GM12878 (cell line): Measurements from ENCODE around the gene FZR1. TPM values are rescaled to one million over a fixed set of nuclear protein-coding genes. Genes with fewer than 3 reads are reported as not detected.

Source experiments
- ATAC-seq: fragments of 200-7000 bp; cut with Tn5 transposase; 3 replicates; pipeline ENCODE4 v1.9.1; 2020; ENCODE audit warnings: mild to moderate bottlenecking, moderate library complexity
- BruUV-seq: library from RNA; stranded (reverse); fragments of 400-500 nt; replicated peaks from 2 replicates; lab custom pipeline; 2021; lab: Mats Ljungman, UMichigan
- CTCF ChIA-PET: fragments of 300-600 bp; sonication (Branson Sonifier 250); formaldehyde crosslinking; extraction: SDS; loops from one replicate; lab custom pipeline; 2021; ENCODE audit warnings: inconsistent platforms; lab: Yijun Ruan, JAX
- POLR2A ChIA-PET: fragments of 350-600 bp; formaldehyde crosslinking; extraction: SDS; loops from one replicate; lab custom pipeline; 2021; ENCODE audit warnings: inconsistent platforms; lab: Charles Lee
- RAD21 ChIA-PET: fragments of 300-600 bp; sonication (Branson Sonifier 250); formaldehyde crosslinking; loops from one replicate; lab custom pipeline; 2023; ENCODE audit warnings: antibody characterized with exemption; ENCODE audit not compliant: unreplicated experiment; lab: Charles Lee
- SMC1A ChIA-PET: fragments of 300-600 bp; sonication (Branson Sonifier 250); formaldehyde crosslinking; loops from one replicate; lab custom pipeline; 2023; ENCODE audit not compliant: unreplicated experiment, uncharacterized antibody; lab: Charles Lee
- DNase-seq: peaks from one replicate; pipeline ENCODE4 v3.0.0-alpha.2; 2011; ENCODE audit warnings: low read depth, low spot score
- FAIRE-seq: peaks from 3 replicates; lab custom pipeline; 2011; peaks lifted over from hg19 to GRCh38; lab: Jason Lieb, UNC
- H2AFZ ChIP-seq: 2 replicates; pipeline ENCODE4 v1.6.0; 2011; ENCODE audit warnings: low read depth, low read length, control low read depth; ENCODE audit not compliant: control insufficient read depth
- H3K27ac ChIP-seq: 2 replicates; pipeline ENCODE4 v1.5.1; 2011; ENCODE audit warnings: control low read depth; ENCODE audit not compliant: control insufficient read depth, insufficient read depth
- H3K27me3 ChIP-seq, 2 experiments: replicated peaks in 1 of 2; 2 replicates each; pipeline versions ENCODE4 v1.6.0 to v1.6.1; 2011; ENCODE audit warnings: low read length in 1 of 2; ENCODE audit not compliant: control insufficient read depth in 2 of 2, insufficient read depth in 2 of 2
- H3K36me3 ChIP-seq, 2 experiments: 2 replicates each; pipeline ENCODE4 v1.5.1; 2011; ENCODE audit warnings: low read length in 1 of 2; ENCODE audit not compliant: control insufficient read depth in 2 of 2, insufficient read depth in 2 of 2
- H3K4me1 ChIP-seq: 2 replicates; pipeline ENCODE4 v1.6.1; 2011; ENCODE audit warnings: mild to moderate bottlenecking, low read length, moderate library complexity, mixed read lengths; ENCODE audit not compliant: control insufficient read depth, insufficient read depth
- H3K4me2 ChIP-seq: 2 replicates; pipeline ENCODE4 v1.6.0; 2011; ENCODE audit warnings: control low read depth; ENCODE audit not compliant: control insufficient read depth, insufficient read depth
- H3K4me3 ChIP-seq: fragments of 200-600 bp; sonication (generic); 2 replicates; pipeline ENCODE4 v1.5.1; 2016
- H3K79me2 ChIP-seq: 2 replicates; pipeline ENCODE4 v1.6.0; 2011; ENCODE audit warnings: low read length; ENCODE audit not compliant: control insufficient read depth, insufficient read depth
- H3K9ac ChIP-seq: 2 replicates; pipeline ENCODE4 v1.8.0; 2011; ENCODE audit warnings: low read length, control low read depth, mixed read lengths; ENCODE audit not compliant: control insufficient read depth, insufficient read depth
- H3K9me3 ChIP-seq: replicated peaks from 3 replicates; pipeline ENCODE4 v1.5.1; 2011; ENCODE audit warnings: mild to moderate bottlenecking, low read length; ENCODE audit not compliant: control insufficient read depth, insufficient read depth
- H4K20me1 ChIP-seq: 2 replicates; pipeline ENCODE4 v1.6.0; 2011; ENCODE audit not compliant: control insufficient read depth, insufficient read depth
- BMI1 ChIP-seq: fragments of 450-650 bp; IDR thresholded peaks from 2 replicates; pipeline ENCODE4 v1.6.1; 2016; ENCODE audit warnings: mild to moderate bottlenecking, moderate library complexity, borderline replicate concordance
- EGR1 ChIP-seq, 2 experiments: IDR thresholded peaks; 1 replicate in 1 of 2; 2 replicates in 1 of 2; pipeline ENCODE4 v1.6.1; 2011 to 2012; ENCODE audit warnings: low read depth in 2 of 2, low read length in 2 of 2, borderline replicate concordance in 1 of 2, mild to moderate bottlenecking in 1 of 2, moderate library complexity in 1 of 2
- JUND ChIP-seq: IDR thresholded peaks from 2 replicates; pipeline ENCODE4 v1.6.1; 2012; ENCODE audit warnings: low read depth, mild to moderate bottlenecking, low read length, improper control_type of control experiment, moderate library complexity
- MYC ChIP-seq: IDR thresholded peaks from 2 replicates; pipeline ENCODE4 v1.6.1; 2011; ENCODE audit warnings: mild to moderate bottlenecking, low read length, moderate library complexity, inconsistent platforms; ENCODE audit not compliant: insufficient read depth, insufficient replicate concordance, insufficient read length, severe bottlenecking
- NFYA ChIP-seq: IDR thresholded peaks from 2 replicates; pipeline ENCODE4 v1.6.1; 2011; ENCODE audit warnings: low read depth, mild to moderate bottlenecking, low read length, improper control_type of control experiment, borderline replicate concordance
- POU2F2 ChIP-seq: IDR thresholded peaks from 3 replicates; pipeline ENCODE4 v1.6.1; 2011; ENCODE audit warnings: low read depth, mild to moderate bottlenecking, low read length, borderline replicate concordance
- RAD21 ChIP-seq: IDR thresholded peaks from 2 replicates; pipeline ENCODE4 v1.6.1; 2011; ENCODE audit warnings: mild to moderate bottlenecking, low read depth, low read length, moderate library complexity; ENCODE audit not compliant: insufficient read depth
- SMAD5 ChIP-seq: IDR thresholded peaks from 2 replicates; pipeline ENCODE4 v1.6.1; 2016; ENCODE audit warnings: antibody characterized with exemption, low read depth
- SP1 ChIP-seq: IDR thresholded peaks from one replicate; pipeline ENCODE4 v1.6.1; 2011; ENCODE audit warnings: low read depth, low read length
- SRF ChIP-seq, 2 experiments: IDR thresholded peaks; 2 replicates each; pipeline ENCODE4 v1.6.1; 2011; ENCODE audit warnings: low read depth in 2 of 2, low read length in 2 of 2, mild to moderate bottlenecking in 1 of 2, moderate library complexity in 1 of 2
- ZNF622 ChIP-seq: fragments of 450-650 bp; IDR thresholded peaks from 2 replicates; pipeline ENCODE4 v1.6.1; 2017; ENCODE audit warnings: mild to moderate bottlenecking, inconsistent platforms
- WGBS: methylation state at CpG from one replicate; pipeline ENCODE4 v1.1.6; 2016; ENCODE audit warnings: low lambda C conversion rate; ENCODE audit not compliant: insufficient replicate concordance, insufficient coverage; ENCODE audit errors: missing lambda C conversion rate; 5-methylcytosine and 5-hydroxymethylcytosine counted together
- in situ Hi-C: fragments of 300-500 bp; cut with MboI; formaldehyde crosslinking; loops from 9 replicates; pipeline ENCODE4 v1.14.3; 2018; ENCODE audit warnings: mixed read lengths
- intact Hi-C: fragments of 100-400 bp; cut with micrococcal nuclease; formaldehyde crosslinking; loops from one replicate; pipeline ENCODE4 v1.14.2; 2022; ENCODE audit not compliant: unreplicated experiment
- polyA plus RNA-seq, 11 experiments: library from polyadenylated mRNA; depleted of rRNA in 4 of 11; unstranded in 6 of 11; stranded (reverse) in 5 of 11; fragments of >200 nt; fragmentation: Nextera tagmentation in 4 of 11; fragmentation: Illumina TruSeq in 1 of 11; extraction: Ambion mirVana in 4 of 11; extraction: Trizol in 1 of 11; gene quantifications; 1 replicate in 1 of 11; 2 replicates in 10 of 11; pipeline versions ENCODE4 v1.2.1 to v1.2.3, GENCODE V29; 2011 to 2016; ENCODE audit warnings: inconsistent platforms in 2 of 11, missing spikeins in 2 of 11, low read depth in 1 of 11
- total RNA-seq, 4 experiments: library from RNA; depleted of rRNA in 3 of 4; stranded (reverse); fragments of >200 nt in 3 of 4; fragmentation: Illumina TruSeq in 1 of 4; extraction: Trizol in 1 of 4; gene quantifications; 2 replicates each; pipeline versions ENCODE4 v1.2.1 to v1.2.3, GENCODE V29; 2013 to 2021
- TF ChIP-seq, protein P1 (sequence below), 3 experiments: IDR thresholded peaks in 2 of 3; conservative IDR thresholded peaks in 1 of 3; 2 replicates each; pipeline ENCODE4 v1.5.1; 2011; ENCODE audit warnings: low read depth in 3 of 3, low read length in 3 of 3, mild to moderate bottlenecking in 3 of 3, control low read depth in 2 of 3, moderate library complexity in 2 of 3, inconsistent platforms in 1 of 3, mixed read lengths in 1 of 3; ENCODE audit not compliant: control insufficient read depth in 2 of 3, insufficient read depth in 1 of 3; ENCODE audit errors: extremely low read depth in 1 of 3
- TF ChIP-seq, protein P2 (sequence below): fragments of 450-650 bp; IDR thresholded peaks from 2 replicates; pipeline ENCODE4 v1.6.1; 2017; ENCODE audit warnings: borderline replicate concordance
- TF ChIP-seq, protein P3 (sequence below): IDR thresholded peaks from 2 replicates; pipeline ENCODE4 v1.6.1; 2011; ENCODE audit warnings: borderline replicate concordance, low read depth, mild to moderate bottlenecking, moderate library complexity, mixed read lengths, low read length; ENCODE audit not compliant: insufficient read depth; ENCODE audit errors: extremely low read length
- TF ChIP-seq, protein P4 (sequence below): fragments of 450-650 bp; conservative IDR thresholded peaks from 2 replicates; pipeline ENCODE4 v1.6.1; 2017; ENCODE audit warnings: mild to moderate bottlenecking, moderate library complexity
- TF ChIP-seq, protein P5 (sequence below): fragments of 450-650 bp; IDR thresholded peaks from 2 replicates; pipeline ENCODE4 v1.6.1; 2016; ENCODE audit warnings: mild to moderate bottlenecking

FZR1 gene
- total and polyA plus RNA-seq, 10 of the 15 experiments (the other 5 are each of a cell fraction or from before 2014, with no cell fraction given): 0.11 to 44.2 (median 29.3) TPM

DNA sequence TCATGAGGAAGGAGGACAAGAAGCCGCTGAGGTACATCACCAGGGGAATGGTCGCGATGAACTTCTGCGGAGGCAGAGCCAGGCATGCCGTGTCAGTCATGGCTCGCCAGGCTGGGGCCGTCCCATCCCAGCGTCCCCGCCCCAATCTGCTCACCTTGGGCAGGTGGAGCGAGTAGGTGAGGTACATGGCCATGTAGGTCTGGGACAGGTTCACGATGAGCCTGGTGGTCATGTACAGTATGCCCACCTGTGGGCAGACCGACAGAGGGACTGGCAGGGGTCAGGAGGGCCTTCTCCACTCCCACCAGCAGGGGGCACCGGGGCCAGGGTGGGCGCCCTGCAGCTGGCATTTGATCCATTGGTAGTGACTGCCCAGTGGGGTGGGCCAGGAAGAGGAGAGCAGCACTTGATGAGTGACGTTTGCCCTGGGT, 41.2 kb downstream of the FZR1 start:
- Histone ChIP-seq H2AFZ (no peak overlapping the region), H3K9me3 (no peaks in the 10 kb centered on the region), H4K20me1 (no peaks in the 10 kb centered on the region), H3K36me3 (peaks cover 2 to 9% of the 10 kb centered on the region in 2 experiments; a peak in 3 of 4 replicates), H3K9ac (no peak overlapping the region), H3K27me3 (no peaks in the 10 kb centered on the region), H3K4me3 (no peak overlapping the region), H3K4me2 (no peak overlapping the region), H3K4me1 (no peaks in the 10 kb centered on the region; the same call in 1 of the 2 replicates), H3K79me2 (no peaks in the 10 kb centered on the region; the same call in 1 of the 2 replicates), H3K27ac (no peak overlapping the region)
- intact Hi-C loops: loop anchor here (5.0 kb wide), 1 partner anchor 160 kb away; the partner anchor contains the start of gene TJP3
- SMC1A ChIA-PET: no interaction called here
- in situ Hi-C loops: no loop called here
- no TSS peak for BruUV-seq
- FAIRE-seq (no peak), DNase-seq (no peak), ATAC-seq (peak; percentile 43)
- RAD21 ChIA-PET: no interaction called here
- POLR2A ChIA-PET: no interaction called here
- WGBS: 80% methylated on average over 15 of the region's 15 CpGs
- CTCF ChIA-PET: interaction anchor here (1.0 to 1.6 kb wide), 3 partner anchors 9 to 70 kb away, joined by 3 to 4 read pairs (median 3); partner anchors contain the start of gene TEKTIP1
- no peak for TF ChIP-seq SRF (IDR thresholded peaks at IDR 0.05; ENCODE audit: low read depth in 2 of 2, low read length in 2 of 2)
- no peak for TF ChIP-seq BMI1
- TF ChIP-seq ZNF622: no peak
- no peak for TF ChIP-seq EGR1 (IDR thresholded peaks at IDR 0.05; ENCODE audit: borderline replicate concordance in 1 of 2, low read depth in 2 of 2, low read length in 2 of 2)
- TF ChIP-seq, protein P1, sequence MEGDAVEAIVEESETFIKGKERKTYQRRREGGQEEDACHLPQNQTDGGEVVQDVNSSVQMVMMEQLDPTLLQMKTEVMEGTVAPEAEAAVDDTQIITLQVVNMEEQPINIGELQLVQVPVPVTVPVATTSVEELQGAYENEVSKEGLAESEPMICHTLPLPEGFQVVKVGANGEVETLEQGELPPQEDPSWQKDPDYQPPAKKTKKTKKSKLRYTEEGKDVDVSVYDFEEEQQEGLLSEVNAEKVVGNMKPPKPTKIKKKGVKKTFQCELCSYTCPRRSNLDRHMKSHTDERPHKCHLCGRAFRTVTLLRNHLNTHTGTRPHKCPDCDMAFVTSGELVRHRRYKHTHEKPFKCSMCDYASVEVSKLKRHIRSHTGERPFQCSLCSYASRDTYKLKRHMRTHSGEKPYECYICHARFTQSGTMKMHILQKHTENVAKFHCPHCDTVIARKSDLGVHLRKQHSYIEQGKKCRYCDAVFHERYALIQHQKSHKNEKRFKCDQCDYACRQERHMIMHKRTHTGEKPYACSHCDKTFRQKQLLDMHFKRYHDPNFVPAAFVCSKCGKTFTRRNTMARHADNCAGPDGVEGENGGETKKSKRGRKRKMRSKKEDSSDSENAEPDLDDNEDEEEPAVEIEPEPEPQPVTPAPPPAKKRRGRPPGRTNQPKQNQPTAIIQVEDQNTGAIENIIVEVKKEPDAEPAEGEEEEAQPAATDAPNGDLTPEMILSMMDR (IDR thresholded peaks at IDR 0.05 in 2 of 3, conservative IDR thresholded peaks at IDR 0.05 in 1 of 3; ENCODE audit: control insufficient read depth in 2 of 3, extremely low read depth in 1 of 3, insufficient read depth in 1 of 3, low read depth in 3 of 3, low read length in 3 of 3): peak; percentile 30 to 71 (median 63)
- TF ChIP-seq RAD21: no peak
- TF ChIP-seq MYC: no peak
- TF ChIP-seq, protein P2, sequence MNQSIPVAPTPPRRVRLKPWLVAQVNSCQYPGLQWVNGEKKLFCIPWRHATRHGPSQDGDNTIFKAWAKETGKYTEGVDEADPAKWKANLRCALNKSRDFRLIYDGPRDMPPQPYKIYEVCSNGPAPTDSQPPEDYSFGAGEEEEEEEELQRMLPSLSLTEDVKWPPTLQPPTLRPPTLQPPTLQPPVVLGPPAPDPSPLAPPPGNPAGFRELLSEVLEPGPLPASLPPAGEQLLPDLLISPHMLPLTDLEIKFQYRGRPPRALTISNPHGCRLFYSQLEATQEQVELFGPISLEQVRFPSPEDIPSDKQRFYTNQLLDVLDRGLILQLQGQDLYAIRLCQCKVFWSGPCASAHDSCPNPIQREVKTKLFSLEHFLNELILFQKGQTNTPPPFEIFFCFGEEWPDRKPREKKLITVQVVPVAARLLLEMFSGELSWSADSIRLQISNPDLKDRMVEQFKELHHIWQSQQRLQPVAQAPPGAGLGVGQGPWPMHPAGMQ: no peak
- TF ChIP-seq JUND: no peak
- TF ChIP-seq NFYA: no peak
- TF ChIP-seq, protein P3, sequence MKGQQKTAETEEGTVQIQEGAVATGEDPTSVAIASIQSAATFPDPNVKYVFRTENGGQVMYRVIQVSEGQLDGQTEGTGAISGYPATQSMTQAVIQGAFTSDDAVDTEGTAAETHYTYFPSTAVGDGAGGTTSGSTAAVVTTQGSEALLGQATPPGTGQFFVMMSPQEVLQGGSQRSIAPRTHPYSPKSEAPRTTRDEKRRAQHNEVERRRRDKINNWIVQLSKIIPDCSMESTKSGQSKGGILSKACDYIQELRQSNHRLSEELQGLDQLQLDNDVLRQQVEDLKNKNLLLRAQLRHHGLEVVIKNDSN: no peak
- TF ChIP-seq SP1: no peak
- TF ChIP-seq, protein P4, sequence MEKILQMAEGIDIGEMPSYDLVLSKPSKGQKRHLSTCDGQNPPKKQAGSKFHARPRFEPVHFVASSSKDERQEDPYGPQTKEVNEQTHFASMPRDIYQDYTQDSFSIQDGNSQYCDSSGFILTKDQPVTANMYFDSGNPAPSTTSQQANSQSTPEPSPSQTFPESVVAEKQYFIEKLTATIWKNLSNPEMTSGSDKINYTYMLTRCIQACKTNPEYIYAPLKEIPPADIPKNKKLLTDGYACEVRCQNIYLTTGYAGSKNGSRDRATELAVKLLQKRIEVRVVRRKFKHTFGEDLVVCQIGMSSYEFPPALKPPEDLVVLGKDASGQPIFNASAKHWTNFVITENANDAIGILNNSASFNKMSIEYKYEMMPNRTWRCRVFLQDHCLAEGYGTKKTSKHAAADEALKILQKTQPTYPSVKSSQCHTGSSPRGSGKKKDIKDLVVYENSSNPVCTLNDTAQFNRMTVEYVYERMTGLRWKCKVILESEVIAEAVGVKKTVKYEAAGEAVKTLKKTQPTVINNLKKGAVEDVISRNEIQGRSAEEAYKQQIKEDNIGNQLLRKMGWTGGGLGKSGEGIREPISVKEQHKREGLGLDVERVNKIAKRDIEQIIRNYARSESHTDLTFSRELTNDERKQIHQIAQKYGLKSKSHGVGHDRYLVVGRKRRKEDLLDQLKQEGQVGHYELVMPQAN: no peak
- no peak for TF ChIP-seq SMAD5
- TF ChIP-seq, protein P5, sequence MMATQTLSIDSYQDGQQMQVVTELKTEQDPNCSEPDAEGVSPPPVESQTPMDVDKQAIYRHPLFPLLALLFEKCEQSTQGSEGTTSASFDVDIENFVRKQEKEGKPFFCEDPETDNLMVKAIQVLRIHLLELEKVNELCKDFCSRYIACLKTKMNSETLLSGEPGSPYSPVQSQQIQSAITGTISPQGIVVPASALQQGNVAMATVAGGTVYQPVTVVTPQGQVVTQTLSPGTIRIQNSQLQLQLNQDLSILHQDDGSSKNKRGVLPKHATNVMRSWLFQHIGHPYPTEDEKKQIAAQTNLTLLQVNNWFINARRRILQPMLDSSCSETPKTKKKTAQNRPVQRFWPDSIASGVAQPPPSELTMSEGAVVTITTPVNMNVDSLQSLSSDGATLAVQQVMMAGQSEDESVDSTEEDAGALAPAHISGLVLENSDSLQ: no peak
- no peak for TF ChIP-seq POU2F2
